Transverse colon (tissue), 4 donors: ENCODE measurements around the gene TTC23.

Experiments used
- POLR2A ChIP-seq: fragments of 450-650 bp; IDR thresholded peaks from one replicate; pipeline ENCODE4 v1.6.1; 2016; ENCODE audit warnings: antibody characterized with exemption, mild to moderate bottlenecking, moderate library complexity
- POLR2AphosphoS5 ChIP-seq, 3 donors: sonication (generic); formaldehyde crosslinking; IDR thresholded peaks; one replicate each; pipeline ENCODE4 v1.6.1; 2016; ENCODE audit warnings: antibody characterized with exemption in 3 of 3
- TF ChIP-seq, protein P1 (sequence below), 5 experiments: fragments of 200-600 bp in 3 of 5; fragments of 450-650 bp in 2 of 5; sonication (generic) in 3 of 5; IDR thresholded peaks; 1 replicate in 2 of 5; 2 replicates in 3 of 5; pipeline ENCODE4 v1.5.1; 2016 to 2017; ENCODE audit warnings: antibody characterized with exemption in 5 of 5, inconsistent platforms in 3 of 5, mild to moderate bottlenecking in 2 of 5, moderate library complexity in 1 of 5

DNA sequence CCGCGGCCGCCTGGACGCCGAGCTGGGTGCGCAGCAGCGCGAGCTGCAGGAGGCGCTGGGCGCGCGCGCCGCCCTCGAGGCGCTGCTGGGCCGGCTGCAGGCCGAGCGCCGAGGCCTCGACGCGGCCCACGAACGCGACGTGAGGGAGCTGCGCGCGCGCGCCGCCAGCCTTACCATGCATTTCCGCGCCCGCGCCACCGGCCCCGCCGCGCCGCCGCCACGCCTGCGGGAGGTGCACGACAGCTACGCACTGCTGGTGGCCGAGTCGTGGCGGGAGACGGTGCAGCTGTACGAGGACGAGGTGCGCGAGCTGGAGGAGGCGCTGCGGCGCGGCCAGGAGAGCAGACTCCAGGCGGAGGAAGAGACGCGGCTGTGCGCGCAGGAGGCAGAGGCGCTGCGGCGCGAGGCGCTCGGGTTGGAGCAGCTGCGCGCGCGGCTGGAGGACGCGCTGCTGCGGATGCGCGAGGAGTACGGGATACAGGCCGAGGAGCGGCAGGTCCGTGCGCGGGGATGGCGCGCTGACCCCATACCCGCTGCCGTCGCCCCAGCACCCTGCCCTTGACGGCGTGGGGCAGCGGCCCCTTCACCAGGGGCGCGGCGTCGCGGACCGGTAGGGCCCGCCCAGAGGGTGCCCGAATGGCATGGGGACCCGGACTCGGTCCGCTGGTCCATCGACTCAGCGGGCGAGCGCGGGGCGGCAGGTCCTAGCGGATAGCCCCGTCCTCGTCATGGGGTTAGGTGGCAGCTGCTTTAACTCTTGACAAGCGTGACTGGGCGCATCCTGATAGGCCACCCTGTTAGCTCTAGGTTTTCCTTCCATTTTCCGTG, 143.7 kb downstream of the TTC23 start:
- TF ChIP-seq, protein P1, sequence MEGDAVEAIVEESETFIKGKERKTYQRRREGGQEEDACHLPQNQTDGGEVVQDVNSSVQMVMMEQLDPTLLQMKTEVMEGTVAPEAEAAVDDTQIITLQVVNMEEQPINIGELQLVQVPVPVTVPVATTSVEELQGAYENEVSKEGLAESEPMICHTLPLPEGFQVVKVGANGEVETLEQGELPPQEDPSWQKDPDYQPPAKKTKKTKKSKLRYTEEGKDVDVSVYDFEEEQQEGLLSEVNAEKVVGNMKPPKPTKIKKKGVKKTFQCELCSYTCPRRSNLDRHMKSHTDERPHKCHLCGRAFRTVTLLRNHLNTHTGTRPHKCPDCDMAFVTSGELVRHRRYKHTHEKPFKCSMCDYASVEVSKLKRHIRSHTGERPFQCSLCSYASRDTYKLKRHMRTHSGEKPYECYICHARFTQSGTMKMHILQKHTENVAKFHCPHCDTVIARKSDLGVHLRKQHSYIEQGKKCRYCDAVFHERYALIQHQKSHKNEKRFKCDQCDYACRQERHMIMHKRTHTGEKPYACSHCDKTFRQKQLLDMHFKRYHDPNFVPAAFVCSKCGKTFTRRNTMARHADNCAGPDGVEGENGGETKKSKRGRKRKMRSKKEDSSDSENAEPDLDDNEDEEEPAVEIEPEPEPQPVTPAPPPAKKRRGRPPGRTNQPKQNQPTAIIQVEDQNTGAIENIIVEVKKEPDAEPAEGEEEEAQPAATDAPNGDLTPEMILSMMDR (IDR thresholded peaks at IDR 0.05), result no peak
- TF ChIP-seq POLR2A, result no peak
- peak in 2 of 3 donors; percentile 16 to 37 for TF ChIP-seq POLR2AphosphoS5 (IDR thresholded peaks at IDR 0.05)
